ENCODE results near the gene MBNL2. TPM values are rescaled to one million over a fixed set of nuclear protein-coding genes. Genes with fewer than 3 reads are reported as not detected.
A peak's percentile ranks its signal among the peaks of the same experiment; 100 is the strongest.

MBNL2 gene
- total RNA-seq, 2 donors from 2014 or later = 14.9 to 26.9 TPM

DNA sequence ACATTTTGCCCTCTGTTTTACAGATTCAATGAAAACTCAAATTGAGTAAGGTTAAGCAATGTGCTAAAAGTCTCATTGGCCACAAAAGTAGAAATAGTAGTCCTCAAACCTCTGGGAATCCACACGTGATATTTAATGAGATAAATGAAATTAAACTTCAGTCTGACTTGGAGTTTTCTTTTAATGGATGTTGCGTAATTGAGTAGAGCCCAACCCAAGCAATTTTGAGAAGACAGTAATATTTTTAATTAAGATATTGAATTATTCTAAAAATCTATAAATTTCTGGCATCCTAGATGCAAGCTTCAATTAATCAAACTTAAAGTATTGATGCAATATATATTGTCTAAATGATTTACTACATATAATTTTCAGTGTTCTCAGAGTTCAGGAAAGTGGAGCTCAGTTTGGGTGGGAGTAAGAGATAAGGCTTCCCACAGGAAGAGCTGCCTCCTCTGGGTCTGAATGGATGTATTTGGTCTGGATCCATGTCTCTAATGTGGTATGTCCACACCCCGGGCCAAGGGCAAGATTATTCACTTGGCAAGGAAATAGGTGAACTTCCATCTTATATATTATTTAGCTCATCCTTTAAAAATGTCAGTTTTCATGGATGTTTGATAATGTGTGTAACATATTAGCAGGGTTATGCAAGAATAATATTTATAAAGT is 6.9 kb downstream of the MBNL2 start:
- Mint-ChIP-seq H3K36me3 (ENCODE audit: insufficient read depth in 2 of 2) (peaks cover 2 to 4% of the 10 kb centered on the region in 2 donors), H3K27me3 (ENCODE audit: low read depth) (no peaks in the 10 kb centered on the region), H3K9me3 (no peaks in the 10 kb centered on the region), H3K4me1 (ENCODE audit: low read depth) (peaks cover 47% of the 10 kb centered on the region), H3K27ac (no peak overlapping the region), H3K4me3 (no peak overlapping the region)
- ATAC-seq (replicated peaks in 1 of 2) = no peak
- no peak for DNase-seq

DNA sequence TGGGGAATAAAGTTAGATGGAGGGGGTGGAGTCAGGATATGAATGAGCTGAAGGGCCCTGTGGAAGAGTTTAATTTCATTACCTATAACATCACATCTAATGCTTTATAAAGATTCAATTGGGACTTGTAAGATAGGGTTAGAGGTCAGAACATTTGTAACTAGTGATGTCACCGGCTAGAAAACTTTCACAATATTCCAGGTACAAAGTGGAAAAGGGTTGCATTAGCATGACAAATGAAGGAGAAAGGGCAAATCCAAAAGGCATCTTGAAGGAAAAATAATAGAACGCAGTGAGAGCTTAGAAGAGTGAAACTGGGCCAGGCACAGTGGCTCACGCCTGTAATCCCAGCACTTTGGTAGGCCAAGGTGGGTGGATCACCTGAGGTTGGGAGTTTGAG is 7.6 kb downstream of the MBNL2 start:
- ATAC-seq (replicated peaks in 1 of 2) (no peak), DNase-seq (no peak)
- Mint-ChIP-seq H3K4me3 (no peak overlapping the region), H3K36me3 (ENCODE audit: insufficient read depth in 2 of 2) (peaks cover 2 to 4% of the 10 kb centered on the region in 2 donors), H3K27me3 (ENCODE audit: low read depth) (no peaks in the 10 kb centered on the region), H3K27ac (no peak overlapping the region), H3K4me1 (ENCODE audit: low read depth) (peaks cover 43% of the 10 kb centered on the region), H3K9me3 (no peaks in the 10 kb centered on the region)

DNA sequence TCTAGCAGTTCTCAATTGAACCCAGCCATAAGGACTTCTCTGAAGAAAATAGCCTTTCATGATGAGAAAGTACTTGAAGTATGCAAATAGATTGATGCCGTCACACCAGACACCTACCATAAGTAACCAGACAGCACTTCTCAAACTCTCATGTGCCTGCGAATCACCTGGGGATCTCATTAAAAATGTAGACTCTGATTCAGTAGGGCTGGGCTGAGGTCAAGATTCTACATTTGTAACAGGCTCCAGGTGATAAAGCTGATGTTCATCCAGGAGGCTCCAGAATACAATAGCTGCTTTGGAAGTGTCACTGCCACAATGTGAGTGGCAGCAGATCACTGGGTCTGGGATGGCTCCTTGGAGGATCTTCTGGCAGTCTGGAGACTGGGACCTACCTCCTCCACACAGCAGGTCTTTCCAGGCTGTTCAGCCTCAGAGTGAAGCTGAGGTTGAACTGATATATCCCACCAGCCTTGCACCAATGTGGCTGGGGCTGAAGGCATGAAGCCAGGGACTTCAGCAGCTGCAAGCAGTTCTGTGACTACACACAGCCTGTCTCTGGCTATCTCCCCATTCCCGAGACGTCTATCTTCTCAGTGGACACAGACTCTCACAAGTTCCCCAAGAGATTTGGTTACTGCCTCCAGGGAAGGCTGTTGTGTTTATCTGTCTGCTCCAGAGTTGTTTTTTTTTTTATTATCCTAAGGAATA is 9.1 kb downstream of the MBNL2 start:
- Mint-ChIP-seq H3K27me3 (ENCODE audit: low read depth) (no peaks in the 10 kb centered on the region), H3K27ac (no peak overlapping the region)

DNA sequence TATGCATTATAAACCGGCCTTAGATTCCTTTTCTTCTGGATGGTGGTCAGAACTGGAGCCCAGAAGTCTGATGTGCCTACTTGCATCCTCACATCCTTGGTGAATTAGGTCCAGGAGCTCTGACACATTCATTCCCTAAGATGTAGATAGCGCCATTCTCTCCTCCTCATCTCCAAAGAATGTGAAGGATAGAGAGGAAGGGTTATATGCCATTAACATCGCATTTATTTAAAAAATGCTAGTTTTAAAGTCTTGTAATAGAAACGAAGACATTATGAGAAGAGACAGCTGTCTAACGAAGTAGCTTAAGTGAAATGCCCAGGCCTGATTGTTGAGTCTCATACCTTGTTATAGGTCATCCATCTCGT is 9.7 kb downstream of the MBNL2 start:
- no peak for ATAC-seq (replicated peaks in 1 of 2)
- Mint-ChIP-seq H3K27ac (no peak overlapping the region), H3K27me3 (ENCODE audit: low read depth) (no peaks in the 10 kb centered on the region), H3K9me3 (no peaks in the 10 kb centered on the region), H3K4me1 (ENCODE audit: low read depth) (peaks cover 21% of the 10 kb centered on the region), H3K4me3 (no peak overlapping the region), H3K36me3 (ENCODE audit: insufficient read depth in 2 of 2) (peaks cover 2 to 4% of the 10 kb centered on the region in 2 donors)
- no peak for DNase-seq

More for the DNA sequence above, 9.1 kb downstream of the MBNL2 start:
- peaks cover 27% of the 10 kb centered on the region for H3K4me1 Mint-ChIP-seq (ENCODE audit: low read depth)
- peaks cover 2 to 4% of the 10 kb centered on the region in 2 donors for H3K36me3 Mint-ChIP-seq (ENCODE audit: insufficient read depth in 2 of 2)
- H3K9me3 Mint-ChIP-seq = no peaks in the 10 kb centered on the region
- no peak for DNase-seq
- no peak overlapping the region for H3K4me3 Mint-ChIP-seq
- ATAC-seq (replicated peaks in 1 of 2) = no peak

DNA sequence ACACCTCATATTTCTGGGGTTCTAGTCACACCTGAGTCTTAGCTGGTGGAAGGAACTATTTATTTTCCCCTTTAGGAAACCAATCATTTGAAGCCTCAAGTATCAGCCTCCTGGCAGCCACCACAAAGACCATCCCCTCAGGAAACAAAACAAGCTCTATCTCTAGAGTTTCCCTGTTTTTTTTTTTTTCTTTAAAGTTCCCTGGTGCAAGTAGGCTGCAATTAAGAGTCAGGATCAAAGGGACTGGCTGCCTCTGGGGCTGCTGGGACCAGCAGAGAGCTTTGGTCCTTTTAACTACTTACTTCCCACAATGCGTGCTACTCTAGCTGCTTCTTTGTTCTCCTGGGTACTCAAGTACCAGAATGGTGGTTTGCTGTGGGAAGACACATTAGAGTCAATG is 11.4 kb downstream of the MBNL2 start:
- DNase-seq (no peak), ATAC-seq (replicated peaks in 1 of 2) (no peak)
- no peaks in the 10 kb centered on the region for H3K27me3 Mint-ChIP-seq (ENCODE audit: low read depth)
- peaks cover 2% of the 10 kb centered on the region in 2 donors for H3K36me3 Mint-ChIP-seq (ENCODE audit: insufficient read depth in 2 of 2)
- H3K4me3 Mint-ChIP-seq = no peak overlapping the region
- no peaks in the 10 kb centered on the region for H3K9me3 Mint-ChIP-seq
- no peak overlapping the region for H3K27ac Mint-ChIP-seq
- peaks cover 23% of the 10 kb centered on the region for H3K4me1 Mint-ChIP-seq (ENCODE audit: low read depth)

DNA sequence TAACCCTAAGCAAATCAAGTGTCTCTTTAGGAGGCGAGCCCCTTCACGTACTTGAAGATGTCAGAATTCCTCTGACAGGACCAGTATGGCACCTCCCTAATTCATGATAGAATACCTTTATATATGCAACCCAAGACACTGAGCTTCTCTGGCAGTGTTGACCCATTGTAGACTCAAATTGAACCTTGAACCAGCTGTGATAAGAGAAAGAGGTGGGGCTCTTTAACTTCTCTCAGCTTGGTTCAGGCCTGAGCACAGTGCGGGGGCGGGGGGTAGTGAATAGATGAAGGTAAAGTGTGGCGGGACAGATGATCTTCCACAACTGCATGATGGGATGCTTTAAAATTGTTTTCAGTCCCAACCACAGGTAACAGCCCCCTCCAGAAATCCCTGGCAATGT is 12.1 kb downstream of the MBNL2 start:
- Mint-ChIP-seq H3K27ac (no peak overlapping the region), H3K27me3 (ENCODE audit: low read depth) (no peaks in the 10 kb centered on the region), H3K36me3 (ENCODE audit: insufficient read depth in 2 of 2) (peaks cover 2% of the 10 kb centered on the region in 2 donors), H3K4me3 (no peak overlapping the region), H3K4me1 (ENCODE audit: low read depth) (peaks cover 30% of the 10 kb centered on the region), H3K9me3 (no peaks in the 10 kb centered on the region)
- DNase-seq (no peak), ATAC-seq (replicated peaks in 1 of 2) (no peak)

DNA sequence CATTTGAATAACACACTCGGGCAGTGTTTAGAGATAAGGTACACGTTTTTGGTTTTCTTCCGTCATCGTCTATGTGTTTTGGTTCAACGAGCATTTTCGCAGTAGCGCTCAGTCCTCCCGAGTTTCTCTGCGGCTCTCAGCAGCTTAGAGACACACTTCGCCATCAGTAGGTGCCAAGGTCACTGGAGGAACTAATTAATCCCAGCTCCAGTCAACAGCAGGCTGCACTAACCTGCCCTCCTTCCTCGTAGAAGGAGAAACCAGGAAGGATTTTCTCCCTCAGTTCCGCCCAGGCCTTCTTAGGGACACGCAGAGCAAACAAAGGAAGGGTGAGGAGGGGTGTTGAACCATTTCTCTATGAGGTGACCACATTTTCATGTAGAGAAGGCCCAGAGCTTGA is 12.6 kb downstream of the MBNL2 start:
- no peak for ATAC-seq (replicated peaks in 1 of 2)
- DNase-seq = no peak
- peaks cover 26% of the 10 kb centered on the region for H3K4me1 Mint-ChIP-seq (ENCODE audit: low read depth)
- H3K9me3 Mint-ChIP-seq = no peaks in the 10 kb centered on the region
- H3K27ac Mint-ChIP-seq = no peak overlapping the region
- H3K36me3 Mint-ChIP-seq (ENCODE audit: insufficient read depth in 2 of 2) = peaks cover under 1 to 2% of the 10 kb centered on the region in 2 donors
- no peaks in the 10 kb centered on the region for H3K27me3 Mint-ChIP-seq (ENCODE audit: low read depth)
- no peak overlapping the region for H3K4me3 Mint-ChIP-seq

DNA sequence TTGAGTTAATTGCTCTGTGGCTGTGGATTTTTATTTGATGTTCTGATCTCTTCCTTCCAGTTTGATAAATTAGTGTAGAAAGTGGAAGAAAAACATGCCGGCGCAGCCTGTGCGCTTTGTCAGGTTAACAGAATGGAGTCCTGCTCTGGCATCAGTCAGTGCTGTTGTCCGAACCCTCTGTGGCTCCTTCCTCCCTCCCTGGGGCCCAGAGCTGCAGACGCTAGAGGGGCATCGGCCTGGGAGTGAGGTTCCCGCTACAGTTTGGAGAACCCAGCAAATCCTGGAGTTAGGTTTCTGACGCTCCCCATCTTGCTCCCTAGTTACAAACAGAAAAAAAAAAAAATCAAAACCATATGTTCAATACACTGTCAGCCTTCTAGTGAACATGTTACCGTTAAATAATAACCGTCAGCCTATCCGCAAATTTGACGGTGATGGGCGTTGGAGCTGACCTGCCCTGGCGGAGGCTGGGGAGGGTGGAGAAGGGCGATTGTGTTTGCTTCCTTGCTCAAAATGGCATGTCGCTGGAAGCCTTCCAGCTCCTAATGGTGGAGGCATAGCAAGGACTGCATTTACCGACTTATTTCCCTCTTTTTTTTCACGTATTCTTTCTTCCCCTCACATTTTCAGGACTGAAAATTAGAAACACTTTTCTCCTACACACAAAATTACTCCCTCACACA is 13.6 kb downstream of the MBNL2 start:
- no peaks in the 10 kb centered on the region for H3K9me3 Mint-ChIP-seq
- DNase-seq = no peak
- H3K4me1 Mint-ChIP-seq (ENCODE audit: low read depth) = peaks cover 25% of the 10 kb centered on the region
- H3K36me3 Mint-ChIP-seq (ENCODE audit: insufficient read depth in 2 of 2) = peaks cover 0 to 2% of the 10 kb centered on the region in 2 donors
- no peak overlapping the region for H3K4me3 Mint-ChIP-seq
- no peak overlapping the region for H3K27ac Mint-ChIP-seq
- no peaks in the 10 kb centered on the region for H3K27me3 Mint-ChIP-seq (ENCODE audit: low read depth)
- no peak for ATAC-seq (replicated peaks in 1 of 2)

DNA sequence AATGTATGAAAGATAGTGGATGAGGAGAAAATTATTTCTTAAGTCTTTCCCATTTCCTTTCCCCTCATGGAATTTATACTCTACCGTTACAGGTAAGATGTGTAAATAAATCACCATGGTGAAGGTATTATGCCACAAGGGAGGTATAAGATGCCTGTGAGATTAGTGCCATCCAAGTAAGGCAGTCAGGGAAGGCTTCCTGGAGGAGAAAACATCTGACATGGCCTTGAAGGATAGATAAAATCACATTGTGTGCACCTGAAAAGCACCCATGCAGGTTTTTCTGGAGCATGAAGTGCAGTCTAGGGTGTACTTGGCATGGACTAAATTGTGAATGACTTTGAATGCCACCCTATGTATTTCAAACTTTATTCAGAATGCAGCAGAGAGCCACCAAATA is 15.3 kb downstream of the MBNL2 start:
- Mint-ChIP-seq H3K36me3 (ENCODE audit: insufficient read depth in 2 of 2) (peaks cover 0 to 2% of the 10 kb centered on the region in 2 donors), H3K9me3 (no peaks in the 10 kb centered on the region), H3K27me3 (ENCODE audit: low read depth) (no peaks in the 10 kb centered on the region), H3K4me1 (ENCODE audit: low read depth) (peaks cover 33% of the 10 kb centered on the region), H3K27ac (no peak overlapping the region), H3K4me3 (peak overlapping the region in 1 of 2 donors; percentile 2)
- no peak for ATAC-seq (replicated peaks in 1 of 2)
- DNase-seq = no peak

DNA sequence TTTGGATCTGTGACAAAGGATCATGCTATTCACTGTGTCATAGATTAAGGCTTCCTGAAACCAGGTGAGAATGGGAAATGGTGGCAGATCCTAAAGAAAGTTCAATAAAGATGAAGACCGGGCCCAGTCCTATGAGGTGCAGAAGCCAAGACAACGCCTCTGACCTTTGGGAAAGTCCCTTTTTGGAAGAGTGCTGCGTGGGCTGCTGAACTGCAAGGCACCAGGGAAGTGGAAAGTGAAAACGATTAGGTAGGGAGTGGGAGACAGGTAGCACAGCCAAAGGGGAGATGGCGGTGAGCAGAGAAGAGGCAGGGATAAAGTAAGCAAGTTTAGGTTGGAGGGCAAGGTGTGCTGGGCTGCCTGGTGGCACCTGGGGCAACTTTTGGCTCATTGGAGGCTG is 16.3 kb downstream of the MBNL2 start:
- no peaks in the 10 kb centered on the region for H3K36me3 Mint-ChIP-seq (ENCODE audit: insufficient read depth in 2 of 2)
- ATAC-seq (replicated peaks in 1 of 2) = peak in 1 of 2 donors; percentile 60
- peaks cover 31% of the 10 kb centered on the region for H3K4me1 Mint-ChIP-seq (ENCODE audit: low read depth)
- no peaks in the 10 kb centered on the region for H3K27me3 Mint-ChIP-seq (ENCODE audit: low read depth)
- H3K9me3 Mint-ChIP-seq = no peaks in the 10 kb centered on the region
- peak overlapping the region; percentile 5 for H3K27ac Mint-ChIP-seq
- H3K4me3 Mint-ChIP-seq = peak overlapping the region in 1 of 2 donors; percentile 6
- DNase-seq = no peak

DNA sequence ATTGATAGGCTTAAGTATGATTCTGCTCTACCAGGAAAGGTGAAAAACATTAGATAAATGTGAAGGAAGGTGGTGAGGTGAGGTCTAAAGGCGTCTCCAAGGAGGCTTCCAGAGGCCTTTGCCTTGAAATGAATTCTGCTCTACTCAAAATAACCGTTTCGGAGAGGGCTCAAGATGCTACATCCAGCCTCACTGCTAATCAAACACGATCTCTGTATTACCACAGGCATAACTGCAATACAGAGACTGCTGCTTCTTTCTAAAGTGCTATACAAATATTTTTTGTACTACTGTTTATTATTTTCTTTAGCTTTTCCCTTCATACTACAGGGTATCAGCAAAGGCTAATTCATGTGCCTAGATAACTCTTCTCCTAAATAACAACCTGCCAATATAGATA is 16.8 kb downstream of the MBNL2 start:
- Mint-ChIP-seq H3K27ac (peak overlapping the region; percentile 42), H3K4me1 (ENCODE audit: low read depth) (peaks cover 29% of the 10 kb centered on the region), H3K9me3 (no peaks in the 10 kb centered on the region), H3K27me3 (ENCODE audit: low read depth) (no peaks in the 10 kb centered on the region), H3K36me3 (ENCODE audit: insufficient read depth in 2 of 2) (no peaks in the 10 kb centered on the region), H3K4me3 (no peak overlapping the region)
- DNase-seq (no peak), ATAC-seq (replicated peaks in 1 of 2) (no peak)

DNA sequence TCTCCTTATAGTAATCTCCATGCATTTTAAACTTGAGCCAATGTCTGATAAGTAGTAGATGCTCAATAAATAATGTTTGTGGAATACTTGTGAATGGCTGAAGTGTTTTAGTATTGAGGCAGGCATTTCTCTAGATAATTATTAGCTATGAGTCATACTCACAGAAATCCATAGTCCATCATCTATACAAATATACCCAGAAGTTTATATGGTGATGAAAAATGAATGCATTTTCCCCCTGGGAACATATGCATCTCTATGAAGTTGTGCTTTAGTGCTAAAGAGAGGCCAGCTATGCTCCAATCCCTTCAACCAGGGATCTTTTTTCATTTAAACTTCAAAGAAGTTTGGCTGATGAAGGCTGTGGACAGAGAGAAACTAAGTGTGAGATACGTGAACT is 17.2 kb downstream of the MBNL2 start:
- Mint-ChIP-seq H3K9me3 (no peaks in the 10 kb centered on the region), H3K4me3 (no peak overlapping the region), H3K4me1 (ENCODE audit: low read depth) (peaks cover 29% of the 10 kb centered on the region), H3K27ac (peak overlapping the region; percentile 42), H3K36me3 (ENCODE audit: insufficient read depth in 2 of 2) (no peaks in the 10 kb centered on the region), H3K27me3 (ENCODE audit: low read depth) (no peaks in the 10 kb centered on the region)
- ATAC-seq (replicated peaks in 1 of 2) (no peak), DNase-seq (no peak)

DNA sequence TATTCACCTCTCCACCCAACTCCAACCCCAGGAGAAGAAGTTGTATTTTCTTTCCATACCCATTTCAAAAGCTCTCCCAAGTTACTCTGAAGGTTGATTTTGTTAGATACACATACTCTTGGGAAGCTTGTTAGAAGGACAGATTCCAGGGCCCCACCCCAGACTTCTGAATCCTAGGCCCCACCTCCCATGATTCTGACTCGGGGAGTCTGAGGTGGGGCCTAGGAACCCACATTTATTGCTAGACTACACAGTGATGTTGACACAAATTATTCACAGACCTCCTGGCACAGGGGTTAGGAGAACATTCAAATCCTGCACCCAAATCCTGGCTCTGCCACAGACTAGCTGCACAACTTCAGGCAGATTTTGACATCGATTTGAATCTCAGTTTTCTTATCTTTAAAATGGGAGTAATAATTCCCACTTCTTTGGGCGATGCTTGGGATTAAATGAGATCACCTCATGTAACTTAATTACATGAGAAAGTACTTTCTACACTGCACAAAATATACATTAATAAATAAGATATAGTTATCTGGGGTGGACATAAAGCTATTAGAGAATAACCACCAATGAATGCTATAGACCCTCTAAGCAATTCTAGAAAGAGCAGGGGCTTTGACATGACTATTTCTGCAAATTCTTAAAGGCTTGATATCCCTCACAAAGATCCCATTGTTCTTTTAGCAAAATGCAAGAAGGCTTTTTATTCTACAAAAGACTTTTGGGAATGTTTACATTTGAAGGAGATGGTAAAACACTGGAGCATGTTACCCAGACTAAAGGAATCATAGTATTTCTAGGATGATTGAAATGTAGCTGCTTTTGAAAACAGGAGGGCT is 18.0 kb downstream of the MBNL2 start:
- no peak for DNase-seq

More for the DNA sequence above, 18.0 kb downstream of the MBNL2 start:
- Mint-ChIP-seq H3K27me3 (ENCODE audit: low read depth) (no peaks in the 10 kb centered on the region), H3K4me1 (ENCODE audit: low read depth) (peaks cover 29% of the 10 kb centered on the region), H3K27ac (no peak overlapping the region), H3K36me3 (ENCODE audit: insufficient read depth in 2 of 2) (no peaks in the 10 kb centered on the region), H3K4me3 (no peak overlapping the region), H3K9me3 (no peaks in the 10 kb centered on the region)
- no peak for ATAC-seq (replicated peaks in 1 of 2)
